Activated T-cell treated with anti-CD3 and anti-CD28 coated beads for 24 hours (primary cell): ENCODE results near the gene KITLG.
"Not testable (repeated sequence)": the region's sequence is repeated elsewhere in the genome, so short reads cannot be mapped to it uniquely, and the experiment has no call there.

Experiments
- DNase-seq: peaks from one replicate; pipeline ENCODE4 v3.0.0-alpha.2; 2020; ENCODE audit warnings: low read depth

Gene KITLG

DNA sequence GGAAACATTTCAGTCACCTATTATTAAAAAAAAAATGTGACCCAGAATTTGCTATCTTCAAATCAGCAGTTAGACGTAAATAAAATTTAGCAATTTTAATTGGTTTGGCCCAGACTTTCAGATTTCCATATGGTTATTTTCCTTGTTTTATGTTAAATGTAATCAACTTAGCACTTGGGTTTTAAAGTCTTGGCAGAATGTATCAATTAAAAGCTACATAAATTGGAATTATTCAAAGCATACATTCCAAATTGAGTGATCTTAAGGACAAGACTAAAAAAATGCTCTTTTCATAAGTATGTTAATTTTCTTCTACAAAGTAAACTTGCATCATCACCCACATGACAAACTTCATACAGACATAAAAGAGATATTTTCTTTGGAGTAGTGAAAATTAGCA is 3.4 kb downstream of the KITLG start:
- DNase-seq: no peak

DNA sequence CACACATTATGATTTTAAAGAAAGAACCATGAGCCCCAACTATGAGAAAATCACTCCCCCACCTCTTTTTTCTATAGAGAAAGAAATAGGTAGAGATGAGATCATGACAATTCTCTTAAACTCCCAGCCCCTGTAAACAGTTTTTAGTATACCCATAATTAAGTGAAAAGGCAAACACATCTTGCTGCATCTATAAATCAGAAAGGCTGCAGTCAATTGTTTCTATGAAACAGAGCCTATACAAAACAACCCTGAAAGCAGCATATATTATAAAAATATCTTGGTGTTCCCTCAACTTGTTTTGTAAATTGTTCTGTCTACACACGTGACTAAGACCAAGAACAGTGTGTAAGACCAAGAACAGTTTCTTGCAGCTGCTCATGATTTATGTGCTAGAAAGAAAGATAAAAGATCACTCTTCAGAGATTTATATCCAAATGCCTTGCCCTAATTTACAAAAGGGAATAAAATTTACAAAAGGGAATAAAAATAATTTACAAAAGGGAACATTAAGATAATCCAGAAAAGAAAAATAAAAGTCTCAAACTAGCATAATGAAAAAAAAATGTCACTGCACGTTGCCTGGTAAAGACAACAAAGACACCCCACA is 4.8 kb downstream of the KITLG start:
- DNase-seq: no peak

DNA sequence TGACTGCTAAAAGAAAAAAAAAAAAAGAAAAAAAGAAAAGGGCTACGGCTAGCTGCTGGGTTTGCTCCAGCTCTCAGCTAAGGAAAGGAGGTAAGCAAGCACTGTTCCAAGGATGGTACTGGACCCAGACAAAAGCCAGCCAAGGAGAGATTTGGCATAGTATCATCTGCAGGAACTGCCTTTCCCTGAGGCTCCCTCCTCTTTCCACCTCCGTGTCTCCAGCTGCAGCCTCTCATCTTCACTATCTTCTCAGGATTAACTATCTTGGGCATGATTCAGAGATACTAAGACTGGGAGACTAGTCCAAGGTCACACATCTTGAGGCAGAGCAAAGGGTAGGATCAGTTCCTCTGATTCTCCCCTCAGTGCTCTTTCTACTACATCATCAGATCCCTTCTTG is 6.0 kb downstream of the KITLG start:
- no peak for DNase-seq

DNA sequence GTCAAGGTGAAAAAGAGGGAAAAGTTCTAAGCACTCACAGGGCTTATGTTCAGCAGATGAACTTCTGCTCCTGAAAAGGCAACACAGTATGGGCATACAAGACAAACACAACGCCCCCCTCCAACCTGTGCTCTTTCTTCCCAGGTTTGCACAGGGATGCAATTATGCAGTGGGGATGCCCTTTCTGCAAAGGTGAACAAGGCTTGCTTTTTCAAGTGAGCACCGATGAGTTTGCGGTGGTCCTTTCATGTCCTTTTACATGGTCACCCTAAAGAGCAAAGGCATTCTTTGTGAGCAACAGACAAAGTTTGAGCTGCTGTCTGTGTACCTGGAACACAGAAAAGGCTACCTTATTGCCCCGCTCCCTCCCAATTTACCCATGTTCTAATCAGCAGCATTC is 6.7 kb downstream of the KITLG start:
- no peak for DNase-seq

DNA sequence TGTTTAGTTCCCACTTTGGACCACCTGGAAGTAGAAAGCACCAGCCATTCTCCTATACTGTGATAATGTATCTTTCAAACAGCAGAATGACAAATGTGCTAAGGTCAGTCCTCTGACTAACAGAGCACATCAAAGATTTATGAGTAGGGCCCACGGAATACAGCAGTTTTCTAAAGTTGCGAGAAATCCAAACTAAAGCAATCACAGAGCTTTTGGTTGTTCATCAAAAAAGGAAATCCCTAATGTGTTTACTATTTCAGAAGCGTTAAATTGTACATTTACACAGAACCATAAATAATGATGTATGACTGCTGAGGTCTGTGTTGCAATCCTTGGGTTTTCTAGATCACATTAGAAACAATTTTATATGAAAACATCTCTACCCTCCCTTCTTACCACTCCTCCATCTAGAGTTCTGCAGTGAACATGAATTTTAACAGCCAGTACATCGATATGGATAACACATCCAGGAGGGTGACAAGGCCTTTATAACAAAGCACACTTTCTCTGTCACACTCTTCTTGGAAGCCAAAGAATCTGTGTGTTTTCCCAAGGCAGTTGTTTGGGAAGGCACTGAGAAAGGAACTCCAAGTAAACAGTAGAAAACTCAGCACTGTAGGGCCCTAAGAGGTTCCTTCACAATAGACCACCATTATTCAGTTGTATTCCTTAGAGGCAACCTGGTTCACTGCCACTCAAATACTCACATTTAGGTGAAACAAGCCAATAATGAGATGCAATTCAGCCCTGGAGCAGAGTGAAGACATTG is 7.3 kb downstream of the KITLG start:
- no peak for DNase-seq

DNA sequence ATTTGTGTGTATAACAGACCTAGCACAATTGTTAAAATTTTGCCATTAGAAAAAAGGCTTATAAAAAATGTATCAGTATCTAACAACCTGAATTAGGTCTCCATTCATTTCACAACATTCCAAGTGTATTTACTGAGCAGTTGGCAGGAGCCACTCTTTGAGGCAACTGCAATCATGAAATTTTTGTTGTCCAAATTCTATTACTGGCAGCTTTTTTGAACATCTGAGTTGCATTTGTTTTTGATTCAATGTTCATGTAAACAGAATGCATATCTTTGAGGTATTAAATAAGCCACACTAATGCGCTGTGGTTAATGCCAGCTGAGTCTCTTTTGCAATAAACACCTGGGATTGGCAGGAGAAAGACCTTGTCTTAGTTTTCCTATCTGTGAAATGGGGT is 8.7 kb downstream of the KITLG start:
- DNase-seq: no peak

DNA sequence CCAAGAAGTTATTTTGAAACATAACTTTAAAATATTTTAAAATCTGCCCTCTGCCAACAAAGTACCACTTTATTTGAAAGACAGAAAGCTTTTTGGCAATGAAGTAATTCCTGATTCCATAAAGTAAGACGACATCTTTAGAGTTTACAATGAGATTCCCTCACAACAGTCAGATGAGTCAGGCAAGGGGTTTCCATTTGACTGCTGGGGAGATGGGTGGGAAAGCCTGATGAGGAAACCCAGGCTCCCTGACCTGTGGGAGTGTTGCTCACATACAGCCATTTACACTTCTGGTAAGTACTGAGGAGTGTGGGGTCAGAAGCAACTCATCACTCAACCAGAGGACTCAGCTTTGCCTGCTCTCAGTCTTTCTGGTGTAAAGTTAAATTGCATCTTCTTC is 10.2 kb downstream of the KITLG start:
- DNase-seq: no peak

DNA sequence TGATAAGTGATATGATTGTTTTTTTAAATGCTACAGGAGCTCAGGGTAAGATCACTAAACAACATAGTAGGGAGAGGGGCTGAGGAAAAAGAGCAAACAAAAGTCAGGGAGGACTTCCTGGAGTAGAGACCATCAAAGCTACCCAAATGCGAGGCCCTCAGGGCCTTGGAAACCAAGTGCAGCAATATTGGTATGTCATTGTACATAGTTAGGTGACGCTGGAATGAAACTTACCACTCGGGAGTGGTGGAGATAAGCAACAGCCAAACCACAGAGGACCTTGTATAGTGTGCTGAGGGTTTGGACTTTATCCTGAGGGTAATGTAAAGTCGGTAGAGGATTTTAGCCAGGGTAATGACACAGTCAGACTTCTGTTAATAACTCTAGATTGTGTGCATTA is 13.8 kb downstream of the KITLG start:
- no peak for DNase-seq

DNA sequence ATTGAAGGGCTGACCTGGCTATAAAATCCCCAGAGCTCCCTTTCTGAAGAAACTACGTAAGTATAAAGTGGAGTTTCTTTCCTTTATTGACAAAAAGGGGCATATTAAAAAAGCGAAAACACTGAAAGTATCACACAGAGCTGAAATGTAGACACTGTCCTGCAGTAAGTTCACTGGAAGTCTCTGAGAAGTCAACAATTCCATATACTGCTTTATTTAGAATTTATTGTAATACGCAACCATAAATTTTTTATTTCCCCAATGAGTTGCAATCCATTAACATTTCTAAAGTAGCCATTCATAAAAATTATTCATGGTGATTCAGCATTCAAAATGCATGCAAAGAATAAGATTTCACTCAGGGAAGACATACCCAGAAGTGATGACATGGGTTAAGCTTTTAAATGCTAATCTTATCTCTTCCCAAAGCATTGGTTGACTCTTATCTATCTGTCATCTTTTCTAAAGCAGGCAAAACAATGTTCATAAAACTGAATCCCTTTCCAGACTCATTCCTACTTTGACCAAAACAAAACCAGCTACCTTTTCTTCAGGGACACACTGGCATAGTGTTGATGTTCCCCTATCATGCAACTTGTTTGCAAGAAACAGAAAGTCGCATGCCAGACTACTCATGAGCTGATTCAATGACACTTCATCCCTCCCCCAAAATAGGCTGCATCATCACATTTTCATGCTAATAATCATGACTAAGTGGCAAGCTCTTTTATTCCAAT is 17.3 kb downstream of the KITLG start:
- DNase-seq: no peak

DNA sequence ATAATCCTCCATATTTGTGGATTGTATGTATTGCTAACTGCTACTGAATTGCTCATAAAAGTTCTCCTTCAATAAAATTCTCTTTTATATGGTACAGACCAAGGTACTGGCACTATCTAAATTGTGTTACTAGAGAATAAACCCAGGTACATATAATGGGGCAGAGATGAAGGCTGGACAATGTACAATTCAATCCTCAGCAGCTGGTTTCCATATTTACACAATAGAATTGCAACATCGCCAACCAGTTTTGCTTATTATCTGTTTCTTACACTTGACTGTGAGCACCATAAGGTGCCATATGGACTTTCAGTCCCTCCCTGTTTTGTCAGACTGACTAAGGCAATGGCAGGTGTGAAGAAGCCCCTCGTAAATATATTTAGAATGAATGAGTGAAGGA is 18.1 kb downstream of the KITLG start:
- no peak for DNase-seq

DNA sequence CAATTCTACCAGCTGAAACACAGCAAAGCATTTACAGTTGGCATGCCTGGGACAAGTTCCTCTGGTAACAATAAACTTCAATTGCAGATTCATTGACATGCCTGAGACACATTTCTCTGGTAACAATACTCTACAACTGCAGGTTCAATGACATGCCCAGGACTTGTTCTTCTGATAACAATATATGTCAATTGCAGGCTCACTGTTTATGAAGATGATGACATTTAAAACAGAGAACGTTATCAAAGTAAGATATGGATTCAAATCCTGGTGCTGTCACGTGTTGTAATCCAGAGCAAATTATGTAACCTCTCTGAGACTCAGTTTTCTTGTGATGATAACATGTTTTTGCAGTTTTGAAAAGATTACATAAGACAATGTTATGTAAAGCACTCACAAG is 20.5 kb downstream of the KITLG start:
- DNase-seq: no peak

DNA sequence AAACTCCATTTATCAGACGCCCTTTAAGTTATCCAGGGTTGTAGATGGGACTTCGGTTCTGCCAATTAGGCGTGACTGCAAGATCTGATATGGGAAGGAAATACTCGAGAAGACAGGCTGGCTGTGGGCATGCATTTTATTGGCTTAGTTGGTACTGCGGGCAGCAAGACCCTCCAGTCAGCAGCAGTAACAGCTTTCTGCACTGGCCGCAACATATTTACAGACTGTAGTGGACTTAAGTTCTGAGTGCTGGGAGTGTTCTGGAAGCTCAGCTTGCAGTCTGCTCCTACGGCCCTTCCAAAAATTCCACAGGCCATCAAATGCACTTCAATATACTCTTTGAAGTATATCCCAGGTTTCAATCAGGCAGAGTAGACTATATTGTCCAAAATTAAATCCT is 21.1 kb downstream of the KITLG start:
- no peak for DNase-seq

DNA sequence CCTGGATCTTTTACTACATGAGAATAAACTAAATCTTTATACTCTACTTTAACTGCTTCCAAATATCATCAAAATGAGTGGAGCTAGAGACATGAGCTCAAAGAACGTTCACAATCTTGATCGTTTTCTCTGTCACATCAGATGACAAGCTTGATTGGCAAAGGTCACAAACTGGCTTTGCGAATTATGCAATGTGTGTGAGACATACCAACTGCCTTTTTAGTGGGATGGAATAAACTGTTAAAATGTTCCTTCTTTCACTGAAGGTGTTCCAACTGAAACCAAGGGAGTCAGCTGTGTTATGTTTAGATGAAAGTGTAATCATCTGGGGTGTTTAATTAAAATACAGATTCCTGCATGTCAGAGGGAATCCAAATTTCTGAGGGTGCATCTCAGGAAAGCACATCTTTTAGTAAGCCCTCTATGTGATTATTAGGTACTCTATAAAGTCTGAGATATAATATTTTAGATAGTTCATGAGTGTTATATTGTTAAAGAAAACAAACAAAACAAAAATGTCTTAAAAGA is 21.9 kb downstream of the KITLG start:
- no peak for DNase-seq

DNA sequence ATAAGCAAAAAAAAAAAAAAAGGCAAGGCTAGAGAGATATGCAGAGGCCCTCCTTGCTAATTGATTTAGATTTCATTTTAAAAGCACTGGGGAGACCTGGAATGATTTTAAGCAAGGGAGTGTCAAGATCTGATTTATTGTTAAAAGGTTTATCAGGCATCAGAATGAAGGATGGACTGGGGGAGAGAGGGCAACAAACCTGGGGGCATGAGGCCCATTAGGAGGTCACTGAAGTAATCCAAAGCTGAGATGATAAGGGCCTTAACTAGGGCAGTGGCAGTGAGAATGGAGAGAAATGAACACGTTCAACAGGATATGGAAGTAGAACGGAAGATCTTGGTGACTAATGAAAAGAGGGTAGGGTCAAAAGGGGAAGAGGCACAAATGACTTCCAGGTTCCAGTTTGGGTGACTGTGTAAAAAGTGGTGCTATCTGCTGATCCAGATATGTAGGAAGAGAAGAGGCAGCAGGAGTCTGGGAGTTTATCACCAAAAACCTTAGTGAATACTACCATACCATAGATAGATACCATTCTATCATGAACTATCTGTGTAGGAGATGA is 24.0 kb downstream of the KITLG start:
- no peak for DNase-seq

DNA sequence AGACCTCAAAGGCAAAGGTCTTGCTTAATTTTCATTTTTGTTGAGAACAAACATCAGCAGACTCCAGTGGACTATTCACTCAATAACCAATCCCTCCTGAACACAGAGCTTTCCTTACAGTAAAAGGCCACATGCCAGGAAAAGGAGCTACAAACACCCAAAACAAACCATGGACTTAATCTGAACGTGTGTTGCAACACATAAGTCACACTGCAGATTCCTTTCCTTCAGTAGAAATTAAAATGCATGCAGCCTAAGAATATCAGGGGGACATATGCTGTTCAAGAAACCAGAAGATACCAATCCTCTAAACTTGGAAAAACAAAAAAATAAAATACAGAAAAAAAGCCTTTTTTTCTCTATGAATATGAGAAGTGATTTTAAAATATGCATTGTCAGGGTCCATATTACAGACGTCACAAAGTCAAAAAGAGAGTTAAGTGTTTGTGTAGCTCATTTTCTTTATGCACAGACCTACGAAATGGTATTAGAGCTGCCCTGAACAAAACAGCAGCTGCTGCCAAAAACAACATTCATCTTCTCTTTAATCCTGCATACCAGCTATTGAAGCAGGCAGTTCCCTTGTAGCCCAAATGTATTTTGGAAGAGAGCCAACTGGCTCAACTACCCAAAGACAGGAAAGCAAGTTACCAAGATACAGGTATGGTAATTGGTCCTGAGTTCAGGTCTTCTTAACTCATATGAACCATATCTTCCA is 26.2 kb downstream of the KITLG start:
- no peak for DNase-seq

DNA sequence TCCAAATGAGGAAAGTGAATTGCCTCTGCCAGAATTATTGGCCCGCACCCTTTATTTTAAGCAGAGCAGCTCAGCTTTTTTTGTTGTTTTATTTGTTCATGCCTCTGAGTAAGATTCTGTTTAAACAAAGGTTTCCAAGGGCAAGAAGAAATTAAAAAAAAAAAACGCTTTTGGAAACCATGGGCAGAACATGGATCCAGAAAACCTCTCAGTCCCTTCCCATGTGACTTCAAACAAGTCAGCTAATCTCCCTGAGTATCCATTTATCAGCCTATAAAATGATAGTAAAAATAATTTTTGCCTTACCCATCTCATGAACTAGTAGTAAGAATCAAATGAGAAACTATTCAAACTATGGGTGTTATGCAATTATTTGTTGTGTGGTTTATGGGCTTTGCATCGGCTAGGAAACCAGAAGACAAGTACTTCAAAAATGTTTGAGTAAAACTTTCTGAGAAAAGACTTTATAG is 27.6 kb downstream of the KITLG start:
- no peak for DNase-seq

DNA sequence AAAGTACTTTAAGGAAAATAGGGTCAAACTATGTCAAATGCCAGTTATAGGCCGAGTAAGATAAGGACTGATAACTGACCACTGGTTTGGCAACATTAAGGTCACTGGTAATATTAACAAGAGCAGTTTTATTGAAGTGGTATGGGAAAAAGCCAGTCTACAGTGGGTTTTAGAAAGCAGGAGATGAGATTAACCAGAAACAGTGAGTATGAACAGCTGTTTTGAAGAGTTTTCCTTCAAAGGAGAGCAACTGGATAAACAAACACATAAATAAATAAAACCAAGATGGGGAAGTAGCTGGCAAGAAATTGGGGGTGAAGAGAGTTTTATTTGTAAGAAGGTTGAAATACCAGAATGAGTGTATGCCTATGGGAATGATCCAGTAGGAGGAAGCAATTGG is 30.3 kb downstream of the KITLG start:
- no peak for DNase-seq

DNA sequence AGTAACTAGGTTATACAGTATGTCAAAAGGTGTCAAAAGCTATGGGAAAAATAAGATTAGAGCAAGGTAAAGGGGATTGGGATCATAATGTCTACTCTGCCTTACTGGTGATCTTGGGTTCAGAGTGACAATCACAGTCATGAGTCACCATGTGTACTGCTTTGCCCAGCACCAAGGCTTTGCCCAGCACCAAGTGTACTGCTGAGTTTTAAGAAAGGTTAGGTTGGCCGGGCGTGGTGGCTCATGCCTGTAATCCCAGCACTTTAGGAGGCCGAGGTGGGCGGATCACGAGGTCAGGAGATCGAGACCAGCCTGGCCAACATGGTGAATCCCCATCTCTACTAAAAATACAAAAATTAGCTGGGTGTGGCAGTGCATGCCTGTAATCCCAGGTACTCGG is 32.3 kb downstream of the KITLG start:
- DNase-seq: not testable (repeated sequence)

DNA sequence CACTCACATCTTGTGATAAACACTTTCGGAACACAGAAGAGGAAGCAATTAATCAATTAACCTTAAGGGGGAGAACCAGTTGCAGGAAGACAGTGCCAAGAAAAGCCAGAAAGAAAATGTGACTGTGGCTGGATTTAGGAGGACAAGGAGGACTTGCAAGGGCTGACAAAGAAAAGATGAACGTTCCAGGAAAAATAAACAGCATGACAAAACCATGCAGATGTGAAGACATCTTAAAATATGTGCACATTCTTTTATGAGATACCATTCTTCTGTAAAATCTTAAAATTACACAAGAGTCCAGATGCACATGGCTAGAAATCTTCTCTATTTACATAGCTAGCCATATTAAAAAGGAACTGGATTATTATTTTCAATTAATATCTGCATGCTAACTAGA is 33.4 kb downstream of the KITLG start:
- DNase-seq: no peak

DNA sequence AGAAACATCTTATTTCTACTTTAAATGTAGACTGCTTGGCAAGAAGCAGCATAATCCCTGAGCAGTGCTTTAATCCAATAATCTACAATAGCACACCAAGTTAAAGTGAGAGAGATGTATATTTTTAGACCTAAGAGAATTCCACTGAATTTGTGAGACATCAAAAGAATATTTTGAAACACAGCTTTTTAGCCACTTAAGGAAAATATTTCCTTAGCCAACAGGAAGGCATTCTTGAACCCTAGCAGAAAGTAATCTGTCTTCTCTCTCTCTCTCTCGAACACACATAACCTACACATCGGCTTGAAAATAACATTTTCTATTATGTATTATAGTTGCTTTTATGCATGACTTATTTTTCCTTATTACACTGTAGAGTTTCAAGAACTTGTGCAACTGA is 34.0 kb downstream of the KITLG start:
- DNase-seq: no peak

DNA sequence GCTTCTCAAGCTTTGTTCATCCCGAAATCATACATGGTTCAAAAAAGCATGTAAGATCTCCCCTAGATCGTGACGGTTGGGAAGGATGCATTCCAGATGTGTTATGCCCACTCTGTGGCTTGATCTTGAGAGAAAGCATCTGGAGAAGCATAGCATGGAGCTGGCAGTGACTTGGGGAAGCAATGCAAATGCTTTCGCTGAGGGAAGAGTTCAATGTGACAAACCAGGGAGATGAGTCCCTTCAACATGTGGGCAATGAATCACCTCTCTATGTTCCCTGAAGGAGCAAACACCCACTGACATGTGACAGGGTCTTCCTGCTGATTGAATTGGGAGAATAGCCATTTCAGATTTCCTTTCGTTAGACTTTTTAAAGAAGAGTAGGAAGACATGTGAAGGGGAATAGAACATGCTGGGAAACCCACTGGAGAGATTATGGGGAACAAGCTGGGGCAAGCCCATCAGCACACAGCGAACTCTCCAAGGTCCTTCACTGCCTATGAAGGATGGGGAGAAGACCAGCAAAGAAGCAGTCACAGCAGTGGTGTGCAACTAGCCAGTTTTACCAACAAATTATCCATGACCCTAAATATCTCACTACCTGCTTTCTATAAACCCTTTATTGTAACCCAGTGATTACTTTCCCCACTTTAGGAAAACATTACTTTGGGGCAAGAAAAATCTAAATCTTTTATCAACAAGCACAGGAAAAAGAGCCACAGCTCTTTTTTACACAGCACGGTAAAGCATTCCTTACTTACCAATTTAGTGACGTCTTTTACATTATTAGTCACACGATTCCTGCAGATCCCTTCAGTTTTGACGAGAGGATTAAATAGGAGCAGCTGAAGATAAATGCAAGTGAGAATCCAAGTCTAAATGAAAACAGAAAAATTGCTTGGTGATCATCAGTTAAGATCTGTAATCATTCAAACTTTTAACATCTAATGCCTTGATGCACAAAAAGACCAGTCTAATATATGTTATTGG is 35.0 kb downstream of the KITLG start:
- DNase-seq: no peak
